ENCODE results near the gene B4GALT2. TPM values are rescaled to one million over a fixed set of nuclear protein-coding genes. Genes with fewer than 3 reads are reported as not detected.

B4GALT2 gene
- total and polyA plus RNA-seq, 9 of the 15 experiments (the other 6 are each of a cell fraction or from before 2014, with no cell fraction given): 1.3 to 86.8 (median 43.8) TPM

DNA sequence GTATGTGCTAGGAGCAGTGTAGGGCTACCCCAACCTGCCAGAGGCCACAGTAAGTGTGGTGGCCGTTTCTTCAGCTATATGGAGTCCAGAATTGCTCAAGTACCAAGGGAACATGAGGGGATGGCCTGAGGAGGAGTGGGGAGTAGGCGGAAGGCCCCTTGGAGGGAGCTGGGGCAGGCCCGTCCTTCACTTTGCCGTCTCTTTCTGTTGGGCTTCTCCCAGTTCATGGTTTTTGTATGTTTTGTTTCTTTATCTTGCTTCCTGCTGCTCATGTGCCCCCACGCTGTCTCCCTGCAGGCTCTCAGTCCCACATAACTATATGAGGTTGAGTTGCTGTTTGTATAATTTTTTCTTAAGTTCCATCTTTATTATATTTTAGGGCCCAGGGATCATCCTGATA, 15.1 kb upstream of the B4GALT2 start:
- ChIA-PET CTCF (ENCODE audit: low intra/inter-chr PET ratio) (no interaction called here), POLR2A (interaction anchor here (1.2 kb wide), 1 partner anchor 9 kb away, joined by 4 read pairs; no protein-coding TSS in a partner anchor)
- in situ Hi-C loops (cut with MboI): no loop called here
- Histone ChIP-seq H3K36me3 (ENCODE audit: control insufficient read depth, insufficient read depth, low read length) (peaks cover 55% of the 10 kb centered on the region), H4K20me1 (replicated peaks; ENCODE audit: control insufficient read depth, insufficient read depth, low read length) (0 out of 2 replicates have a peak, but pooled peaks cover 3% of the 10 kb centered on the region), H3K9me3 (replicated peaks; ENCODE audit: control insufficient read depth, insufficient read depth, low read depth, low read length) (no peaks in the 10 kb centered on the region), H3K9me1 (ENCODE audit: control insufficient read depth, insufficient read depth, low read length) (no peaks in the 10 kb centered on the region), H3K79me2 (ENCODE audit: control insufficient read depth, insufficient read depth, low read length) (no peaks in the 10 kb centered on the region), H3K27me3 (ENCODE audit: control insufficient read depth in 2 of 2, insufficient read depth in 2 of 2, low read length in 2 of 2) (no peaks in the 10 kb centered on the region), H3K9ac (ENCODE audit: insufficient read depth in 1 of 2, low read depth in 2 of 2, low read length in 2 of 2) (no peak overlapping the region), H3K27ac (ENCODE audit: extremely low read depth, low read depth, low read length) (no peak overlapping the region), H3K4me2 (ENCODE audit: insufficient read depth, low read length) (no peak overlapping the region), H2AFZ (ENCODE audit: low read depth, low read length) (no peak overlapping the region), H3K4me1 (replicated peaks in 1 of 2; ENCODE audit: control insufficient read depth in 2 of 2, insufficient read depth in 2 of 2, low read length in 2 of 2) (peaks cover under 1 to 3% of the 10 kb centered on the region in 2 experiments; a peak in 2 of 5 replicates), H3K4me3 (no peak overlapping the region)
- 70% methylated on average over 5 of the region's 5 CpGs for WGBS (ENCODE audit: insufficient coverage, low coverage, missing lambda C conversion rate)
- intact Hi-C loops (cut with micrococcal nuclease): no loop called here
- BruUV-seq (replicated peaks): no TSS peak
- TF ChIP-seq CEBPG (CRISPR knock-in tag; IDR thresholded peaks at IDR 0.05) (no peak), CEBPG (tag; conservative IDR thresholded peaks at IDR 0.05 in 1 of 2, IDR thresholded peaks at IDR 0.05 in 1 of 2) (no peak), PHB (CRISPR knock-in tag; IDR thresholded peaks at IDR 0.05) (no peak), MCM3 (IDR thresholded peaks at IDR 0.05) (no peak)
- TF ChIP-seq, protein P1, sequence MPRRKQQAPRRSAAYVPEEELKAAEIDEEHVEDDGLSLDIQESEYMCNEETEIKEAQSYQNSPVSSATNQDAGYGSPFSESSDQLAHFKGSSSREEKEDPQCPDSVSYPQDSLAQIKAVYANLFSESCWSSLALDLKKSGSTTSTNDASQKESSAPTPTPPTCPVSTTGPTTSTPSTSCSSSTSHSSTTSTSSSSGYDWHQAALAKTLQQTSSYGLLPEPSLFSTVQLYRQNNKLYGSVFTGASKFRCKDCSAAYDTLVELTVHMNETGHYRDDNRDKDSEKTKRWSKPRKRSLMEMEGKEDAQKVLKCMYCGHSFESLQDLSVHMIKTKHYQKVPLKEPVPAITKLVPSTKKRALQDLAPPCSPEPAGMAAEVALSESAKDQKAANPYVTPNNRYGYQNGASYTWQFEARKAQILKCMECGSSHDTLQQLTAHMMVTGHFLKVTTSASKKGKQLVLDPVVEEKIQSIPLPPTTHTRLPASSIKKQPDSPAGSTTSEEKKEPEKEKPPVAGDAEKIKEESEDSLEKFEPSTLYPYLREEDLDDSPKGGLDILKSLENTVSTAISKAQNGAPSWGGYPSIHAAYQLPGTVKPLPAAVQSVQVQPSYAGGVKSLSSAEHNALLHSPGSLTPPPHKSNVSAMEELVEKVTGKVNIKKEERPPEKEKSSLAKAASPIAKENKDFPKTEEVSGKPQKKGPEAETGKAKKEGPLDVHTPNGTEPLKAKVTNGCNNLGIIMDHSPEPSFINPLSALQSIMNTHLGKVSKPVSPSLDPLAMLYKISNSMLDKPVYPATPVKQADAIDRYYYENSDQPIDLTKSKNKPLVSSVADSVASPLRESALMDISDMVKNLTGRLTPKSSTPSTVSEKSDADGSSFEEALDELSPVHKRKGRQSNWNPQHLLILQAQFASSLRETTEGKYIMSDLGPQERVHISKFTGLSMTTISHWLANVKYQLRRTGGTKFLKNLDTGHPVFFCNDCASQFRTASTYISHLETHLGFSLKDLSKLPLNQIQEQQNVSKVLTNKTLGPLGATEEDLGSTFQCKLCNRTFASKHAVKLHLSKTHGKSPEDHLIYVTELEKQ (CRISPR knock-in tag; IDR thresholded peaks at IDR 0.05): no peak
- TF ChIP-seq, protein P2, sequence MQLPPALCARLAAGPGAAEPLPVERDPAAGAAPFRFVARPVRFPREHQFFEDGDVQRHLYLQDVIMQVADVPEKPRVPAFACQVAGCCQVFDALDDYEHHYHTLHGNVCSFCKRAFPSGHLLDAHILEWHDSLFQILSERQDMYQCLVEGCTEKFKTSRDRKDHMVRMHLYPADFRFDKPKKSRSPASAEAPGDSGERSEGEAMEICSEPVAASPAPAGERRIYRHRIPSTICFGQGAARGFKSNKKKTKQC (CRISPR knock-in tag; IDR thresholded peaks at IDR 0.05): no peak
- ATAC-seq (no peak), DNase-seq (ENCODE audit: extremely low read depth in 1 of 4, low spot score in 3 of 4) (no peak), FAIRE-seq (no peak)

Measured in K562 (cell line).